Immature natural killer cell (primary cell): ENCODE results near the gene SHISA9. TPM values are rescaled to one million over a fixed set of nuclear protein-coding genes. Genes with fewer than 3 reads are reported as not detected.

Experiments used
- DNase-seq, 3 donors: peaks; one replicate each; pipeline ENCODE4 v3.0.0; 2022; ENCODE audit warnings: mixed read lengths in 1 of 3
- H3K27ac Mint-ChIP-seq, 6 donors: one replicate each; pipeline ENCODE4 v1.8.0; 2020; ENCODE audit warnings: mixed read lengths in 6 of 6, mild to moderate bottlenecking in 5 of 6, inconsistent platforms in 4 of 6, moderate library complexity in 3 of 6
- H3K27me3 Mint-ChIP-seq, 3 donors: one replicate each; pipeline ENCODE4 v1.8.0; 2020 to 2021; ENCODE audit warnings: low read depth in 3 of 3, mild to moderate bottlenecking in 3 of 3, mixed read lengths in 3 of 3, moderate library complexity in 3 of 3, inconsistent platforms in 1 of 3
- H3K36me3 Mint-ChIP-seq, 3 donors: one replicate each; pipeline ENCODE4 v1.8.0; 2020; ENCODE audit warnings: mixed read lengths in 3 of 3, inconsistent platforms in 2 of 3, mild to moderate bottlenecking in 2 of 3
- H3K4me1 Mint-ChIP-seq, 2 donors: one replicate each; pipeline ENCODE4 v1.8.0; 2020; ENCODE audit warnings: inconsistent platforms in 2 of 2, mild to moderate bottlenecking in 2 of 2, mixed read lengths in 2 of 2, moderate library complexity in 1 of 2
- H3K4me3 Mint-ChIP-seq, 5 donors: one replicate each; pipeline ENCODE4 v1.8.0; 2020; ENCODE audit warnings: mild to moderate bottlenecking in 5 of 5, mixed read lengths in 5 of 5, inconsistent platforms in 3 of 5, moderate library complexity in 3 of 5
- H3K9me3 Mint-ChIP-seq, 6 donors: one replicate each; pipeline ENCODE4 v1.8.0; 2020; ENCODE audit warnings: mild to moderate bottlenecking in 6 of 6, mixed read lengths in 6 of 6, inconsistent platforms in 4 of 6, moderate library complexity in 3 of 6
- polyA plus RNA-seq, 3 donors: library from polyadenylated mRNA; unstranded; fragments of 300-500 nt; fragmentation: Illumina TruSeq; gene quantifications; one replicate each; pipeline ENCODE4 v1.2.3, GENCODE V29; 2021

The SHISA9 gene
- polyA plus RNA-seq, 3 donors from 2014 or later: not detected

DNA sequence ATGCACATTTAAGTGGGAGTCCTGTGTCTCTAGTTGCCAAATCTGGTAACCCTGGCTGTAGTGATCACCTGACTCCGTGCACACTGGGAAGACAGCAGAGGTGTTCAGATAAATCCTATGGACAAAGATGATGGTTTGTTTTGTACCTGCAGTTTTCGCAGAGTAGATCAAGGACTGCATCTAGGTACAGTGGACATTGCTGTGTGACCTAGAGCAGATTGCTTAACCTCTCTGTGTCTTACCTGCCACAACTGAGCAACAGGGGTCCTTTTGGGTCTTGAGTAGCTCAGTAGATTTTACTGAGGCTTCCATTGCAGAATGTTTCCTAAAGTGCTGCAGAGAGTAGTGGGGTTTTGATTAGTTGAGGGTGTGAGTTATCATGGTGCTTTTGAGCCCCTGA lies 160.8 kb downstream of the SHISA9 start:
- Mint-ChIP-seq H3K4me3 (no peak overlapping the region), H3K36me3 (no peaks in the 10 kb centered on the region), H3K9me3 (peaks cover 0 to 7% (median 2%) of the 10 kb centered on the region in 6 donors), H3K27ac (no peak overlapping the region), H3K4me1 (no peaks in the 10 kb centered on the region), H3K27me3 (peaks cover 0 to 3% (median 2%) of the 10 kb centered on the region in 3 donors)
- DNase-seq: no peak

GRCh38 chr16:13063457-13063856 lies 162.1 kb downstream of the SHISA9 start:
- Mint-ChIP-seq H3K9me3 (peaks cover 0 to 7% (median 2%) of the 10 kb centered on the region in 6 donors), H3K27ac (no peak overlapping the region), H3K27me3 (peaks cover 0 to 3% (median 0%) of the 10 kb centered on the region in 3 donors), H3K4me1 (no peaks in the 10 kb centered on the region), H3K36me3 (no peaks in the 10 kb centered on the region), H3K4me3 (no peak overlapping the region)
- DNase-seq: no peak

DNA sequence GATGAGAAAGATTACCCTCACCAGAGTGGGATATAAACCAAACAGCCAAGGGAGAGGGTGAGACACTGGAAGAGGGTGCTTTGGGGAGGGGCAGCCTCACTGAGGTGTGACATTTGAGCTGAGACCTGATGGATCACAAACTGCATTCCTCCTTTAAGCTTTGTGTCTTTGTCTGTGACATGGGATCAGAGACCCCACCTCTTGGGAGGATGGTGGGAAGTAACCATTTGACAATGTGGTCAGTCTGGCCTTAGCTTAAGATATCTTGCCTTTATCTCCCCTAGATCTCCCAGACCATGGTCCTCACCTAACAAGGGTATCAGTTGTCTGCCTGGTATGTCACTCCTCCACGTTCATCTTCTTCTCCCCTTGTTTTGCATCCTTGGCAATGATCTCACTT lies 163.4 kb downstream of the SHISA9 start:
- no peak for DNase-seq
- H3K27ac Mint-ChIP-seq: no peak overlapping the region
- H3K36me3 Mint-ChIP-seq: no peaks in the 10 kb centered on the region
- H3K4me1 Mint-ChIP-seq: no peaks in the 10 kb centered on the region
- no peak overlapping the region for H3K4me3 Mint-ChIP-seq
- H3K27me3 Mint-ChIP-seq: peaks cover 0 to 4% (median 0%) of the 10 kb centered on the region in 3 donors
- peaks cover 0 to 7% (median 2%) of the 10 kb centered on the region in 6 donors for H3K9me3 Mint-ChIP-seq

DNA sequence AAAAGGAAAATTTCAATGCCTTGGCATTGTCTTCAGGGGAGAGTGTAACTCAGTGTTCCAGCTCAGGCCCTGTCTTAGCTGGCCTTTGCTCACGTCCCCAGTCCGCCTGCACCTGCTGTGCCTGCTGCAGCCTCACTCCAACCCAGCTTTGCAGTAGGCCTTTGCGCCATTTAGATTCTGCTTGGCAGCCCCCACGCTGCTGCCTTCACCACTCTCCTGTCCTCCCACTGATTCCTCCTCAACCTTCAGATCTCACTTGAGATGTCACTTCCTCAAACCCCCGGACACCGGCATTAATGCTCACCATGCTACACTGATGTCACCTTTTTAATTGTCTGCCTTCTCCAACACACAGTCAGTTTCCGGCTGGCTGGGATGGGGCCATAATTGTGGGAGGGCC lies 166.2 kb downstream of the SHISA9 start:
- Mint-ChIP-seq H3K36me3 (no peaks in the 10 kb centered on the region), H3K4me3 (no peak overlapping the region), H3K27me3 (peaks cover 0 to 2% (median 0%) of the 10 kb centered on the region in 3 donors), H3K4me1 (no peaks in the 10 kb centered on the region), H3K9me3 (peaks cover 0 to 16% (median 5%) of the 10 kb centered on the region in 6 donors), H3K27ac (no peak overlapping the region)
- no peak for DNase-seq

GRCh38 chr16:13068912-13069583 lies 167.7 kb downstream of the SHISA9 start:
- H3K9me3 Mint-ChIP-seq: peaks cover 2 to 15% (median 5%) of the 10 kb centered on the region in 6 donors
- no peak overlapping the region for H3K27ac Mint-ChIP-seq
- H3K36me3 Mint-ChIP-seq: no peaks in the 10 kb centered on the region
- H3K27me3 Mint-ChIP-seq: peaks cover 0 to 2% (median 0%) of the 10 kb centered on the region in 3 donors
- DNase-seq: no peak
- H3K4me3 Mint-ChIP-seq: no peak overlapping the region
- no peaks in the 10 kb centered on the region for H3K4me1 Mint-ChIP-seq

- H3K27me3 Mint-ChIP-seq: peaks cover 0 to 2% (median 0%) of the 10 kb centered on the region in 3 donors
- peaks cover 2 to 15% (median 5%) of the 10 kb centered on the region in 6 donors for H3K9me3 Mint-ChIP-seq
- DNase-seq: no peak
- H3K36me3 Mint-ChIP-seq: no peaks in the 10 kb centered on the region
- H3K4me3 Mint-ChIP-seq: no peak overlapping the region
- no peaks in the 10 kb centered on the region for H3K4me1 Mint-ChIP-seq
- H3K27ac Mint-ChIP-seq: no peak overlapping the region
These were observed 168.9 kb downstream of the SHISA9 start for GRCh38 chr16:13070268-13070667.

- H3K9me3 Mint-ChIP-seq: peaks cover 0 to 9% (median 2%) of the 10 kb centered on the region in 6 donors
- H3K4me3 Mint-ChIP-seq: no peak overlapping the region
- H3K27me3 Mint-ChIP-seq: no peaks in the 10 kb centered on the region
- no peaks in the 10 kb centered on the region for H3K4me1 Mint-ChIP-seq
- no peaks in the 10 kb centered on the region for H3K36me3 Mint-ChIP-seq
- H3K27ac Mint-ChIP-seq: no peak overlapping the region
- no peak for DNase-seq
These were observed 175.5 kb downstream of the SHISA9 start for GRCh38 chr16:13076878-13077277.

- no peak overlapping the region for H3K27ac Mint-ChIP-seq
- H3K4me1 Mint-ChIP-seq: no peaks in the 10 kb centered on the region
- DNase-seq: no peak
- H3K4me3 Mint-ChIP-seq: no peak overlapping the region
- peaks cover 0 to 11% (median 2%) of the 10 kb centered on the region in 6 donors for H3K9me3 Mint-ChIP-seq
- no peaks in the 10 kb centered on the region for H3K27me3 Mint-ChIP-seq
- H3K36me3 Mint-ChIP-seq: no peaks in the 10 kb centered on the region
These were observed 176.4 kb downstream of the SHISA9 start for GRCh38 chr16:13077816-13078215.

GRCh38 chr16:13080531-13080930 lies 179.1 kb downstream of the SHISA9 start:
- Mint-ChIP-seq H3K4me1 (no peaks in the 10 kb centered on the region), H3K27ac (no peak overlapping the region), H3K9me3 (peaks cover 0 to 6% (median 2%) of the 10 kb centered on the region in 6 donors), H3K27me3 (peaks cover 0 to 4% (median 2%) of the 10 kb centered on the region in 3 donors), H3K36me3 (no peaks in the 10 kb centered on the region), H3K4me3 (no peak overlapping the region)
- DNase-seq: no peak

- H3K4me1 Mint-ChIP-seq: no peaks in the 10 kb centered on the region
- DNase-seq: no peak
- no peaks in the 10 kb centered on the region for H3K36me3 Mint-ChIP-seq
- no peak overlapping the region for H3K4me3 Mint-ChIP-seq
- no peak overlapping the region for H3K27ac Mint-ChIP-seq
- peaks cover 2 to 4% (median 3%) of the 10 kb centered on the region in 3 donors for H3K27me3 Mint-ChIP-seq
- peaks cover 0 to 10% (median 3%) of the 10 kb centered on the region in 6 donors for H3K9me3 Mint-ChIP-seq
These were observed 180.5 kb downstream of the SHISA9 start for GRCh38 chr16:13081825-13082331.

DNA sequence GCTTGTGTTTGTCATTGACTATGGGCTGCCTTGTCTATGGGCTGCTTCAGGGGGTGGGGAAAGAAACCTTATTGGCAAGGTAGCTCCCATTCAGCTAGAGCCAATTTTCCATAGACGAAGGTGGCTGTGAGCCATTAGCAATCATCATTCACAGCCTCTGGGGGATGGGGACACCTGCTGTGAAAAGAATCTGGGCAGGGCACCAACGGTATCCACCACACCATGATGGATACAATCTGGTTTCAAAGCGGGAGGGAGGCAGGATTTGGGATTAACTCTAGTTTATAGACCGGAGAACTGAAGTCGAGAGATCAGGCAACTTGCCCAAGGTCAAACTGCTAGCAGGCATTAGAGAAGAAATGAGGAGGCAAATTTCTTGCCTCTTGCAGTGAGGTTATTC lies 182.3 kb downstream of the SHISA9 start:
- peaks cover 0 to 10% (median 4%) of the 10 kb centered on the region in 6 donors for H3K9me3 Mint-ChIP-seq
- no peaks in the 10 kb centered on the region for H3K4me1 Mint-ChIP-seq
- no peaks in the 10 kb centered on the region for H3K36me3 Mint-ChIP-seq
- DNase-seq: no peak
- H3K4me3 Mint-ChIP-seq: no peak overlapping the region
- peaks cover 2 to 4% (median 3%) of the 10 kb centered on the region in 3 donors for H3K27me3 Mint-ChIP-seq
- H3K27ac Mint-ChIP-seq: no peak overlapping the region

DNA sequence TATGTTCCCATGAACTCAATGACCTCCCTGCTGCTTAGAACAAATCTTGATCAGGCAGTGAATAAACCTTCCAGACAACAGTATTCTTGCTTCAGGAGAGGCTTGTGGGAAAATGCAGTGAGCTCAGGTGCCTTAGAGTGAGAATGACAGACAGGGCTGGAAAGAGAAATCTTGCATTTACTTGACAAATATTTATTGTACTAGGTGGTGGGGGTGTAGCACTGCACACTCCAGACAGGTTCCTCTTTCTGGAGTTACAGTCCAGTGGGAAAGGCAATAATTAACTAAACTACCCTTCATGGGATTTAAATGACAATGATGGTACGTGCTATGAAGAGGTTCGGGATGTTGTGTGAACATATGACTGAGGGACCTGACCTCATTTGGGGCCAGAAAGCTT lies 182.9 kb downstream of the SHISA9 start:
- peaks cover 2 to 4% (median 3%) of the 10 kb centered on the region in 3 donors for H3K27me3 Mint-ChIP-seq
- H3K27ac Mint-ChIP-seq: no peak overlapping the region
- H3K4me1 Mint-ChIP-seq: no peaks in the 10 kb centered on the region
- no peak for DNase-seq
- peaks cover 0 to 10% (median 4%) of the 10 kb centered on the region in 6 donors for H3K9me3 Mint-ChIP-seq
- no peaks in the 10 kb centered on the region for H3K36me3 Mint-ChIP-seq
- no peak overlapping the region for H3K4me3 Mint-ChIP-seq

- no peak for DNase-seq
- Mint-ChIP-seq H3K27me3 (peaks cover 0 to 4% (median 0%) of the 10 kb centered on the region in 3 donors), H3K36me3 (no peaks in the 10 kb centered on the region), H3K27ac (no peak overlapping the region), H3K4me3 (no peak overlapping the region), H3K9me3 (peaks cover 0 to 28% (median 4%) of the 10 kb centered on the region in 6 donors), H3K4me1 (no peaks in the 10 kb centered on the region)
These were observed 192.3 kb downstream of the SHISA9 start for GRCh38 chr16:13093661-13094060.

DNA sequence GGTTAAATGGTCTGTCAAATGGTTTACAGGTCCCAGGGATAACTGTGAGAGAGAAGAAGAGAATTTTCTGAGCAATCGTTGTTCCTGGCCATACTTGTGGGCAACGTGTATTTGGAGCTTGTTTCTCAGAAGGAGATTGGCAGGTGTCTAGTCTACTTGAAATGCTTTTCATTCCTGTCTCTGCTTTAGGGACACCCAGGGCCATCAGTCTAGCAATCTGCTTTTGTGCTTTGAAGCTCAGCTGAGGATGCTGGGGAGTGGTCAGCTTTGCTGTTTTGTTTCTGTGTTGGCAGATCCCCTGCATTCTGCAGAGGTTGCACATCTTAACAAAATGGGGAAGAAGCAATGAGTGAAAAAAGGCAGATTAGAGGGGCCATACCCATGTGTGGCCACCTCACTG lies 193.7 kb downstream of the SHISA9 start:
- Mint-ChIP-seq H3K4me3 (no peak overlapping the region), H3K9me3 (peaks cover 0 to 21% (median 4%) of the 10 kb centered on the region in 6 donors), H3K4me1 (no peaks in the 10 kb centered on the region), H3K27me3 (peaks cover 0 to 4% (median 2%) of the 10 kb centered on the region in 3 donors), H3K27ac (no peak overlapping the region), H3K36me3 (no peaks in the 10 kb centered on the region)
- DNase-seq: no peak
